NCI-H1417 (cell line): ENCODE measurements around the gene ADGRG3.
A peak's percentile ranks its signal among the peaks of the same experiment; 100 is the strongest.
"Not testable (repeated sequence)": the region's sequence is repeated elsewhere in the genome, so short reads cannot be mapped to it uniquely, and the experiment has no call there.

Experiments used
- DNase-seq, 3 experiments: peaks; one replicate each; lab custom pipeline; 2025; lab: John Stamatoyannopoulos, UW

The ADGRG3 gene

DNA sequence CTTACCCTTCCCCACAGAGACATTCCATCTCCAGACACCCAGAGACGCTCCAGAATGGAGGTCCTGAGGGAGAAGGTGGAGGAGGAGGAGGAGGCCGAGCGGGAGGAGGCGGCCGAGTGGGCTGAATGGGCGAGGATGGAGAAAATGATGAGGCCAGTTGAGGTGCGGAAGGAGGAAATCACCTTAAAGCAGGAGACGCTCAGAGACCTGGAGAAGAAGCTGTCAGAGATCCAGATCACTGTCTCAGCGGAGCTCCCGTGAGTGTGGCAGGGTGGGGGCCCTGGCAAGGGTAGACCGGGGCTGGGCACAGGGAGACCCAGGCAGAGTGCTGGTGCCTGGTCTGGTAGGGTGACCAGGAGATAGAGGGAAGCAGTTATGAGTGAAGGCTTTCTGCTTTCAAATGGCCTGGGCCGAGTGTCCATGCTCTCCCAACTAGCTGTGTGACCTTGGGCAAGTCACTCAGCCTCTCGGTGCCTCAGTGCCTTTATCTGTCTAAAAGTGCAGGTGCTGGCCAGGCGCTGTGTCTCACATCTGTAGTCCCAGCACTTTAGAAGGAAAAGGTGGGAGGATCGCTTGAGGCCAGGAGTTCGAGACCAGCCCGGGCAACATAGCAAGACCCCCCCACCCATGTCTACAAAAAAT lies 29.9 kb downstream of the ADGRG3 start:
- no peak for DNase-seq

GRCh38 chr16:57698812-57699405 lies 30.8 kb downstream of the ADGRG3 start:
- no peak for DNase-seq

- DNase-seq: no peak
Observed at GRCh38 chr16:57699481-57699880, 31.4 kb downstream of the ADGRG3 start.

- DNase-seq: no peak
Observed at GRCh38 chr16:57699899-57700298, 31.8 kb downstream of the ADGRG3 start.

GRCh38 chr16:57700781-57701551 lies 32.9 kb downstream of the ADGRG3 start:
- DNase-seq: no peak

DNA sequence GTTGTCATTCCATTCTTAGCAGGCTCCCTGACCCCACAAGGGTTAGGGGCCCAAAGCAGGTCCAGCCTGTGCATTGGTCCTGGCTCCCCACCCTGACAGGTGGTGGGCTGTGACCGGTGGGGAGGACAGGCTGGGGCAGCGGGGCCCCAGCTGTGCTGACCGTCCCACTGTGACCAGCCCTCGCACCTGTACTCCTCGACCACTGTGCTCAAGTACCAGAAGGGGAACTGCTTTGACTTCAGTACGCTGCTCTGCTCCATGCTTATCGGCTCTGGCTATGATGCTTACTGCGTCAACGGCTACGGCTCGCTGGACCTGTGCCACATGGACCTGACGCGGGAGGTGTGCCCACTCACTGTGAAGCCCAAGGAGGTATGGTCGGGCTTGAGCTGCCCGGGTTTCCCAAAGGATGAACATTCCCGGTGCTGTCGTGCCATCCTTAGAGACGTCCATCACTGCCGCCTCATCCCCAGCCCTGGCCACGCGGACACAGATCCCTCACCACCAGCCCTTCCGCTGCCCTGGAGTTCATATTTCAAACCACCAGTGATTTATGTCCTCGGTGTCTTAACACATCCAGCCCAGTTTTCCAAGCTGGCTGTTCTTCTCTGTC lies 33.8 kb downstream of the ADGRG3 start:
- DNase-seq: no peak

DNA sequence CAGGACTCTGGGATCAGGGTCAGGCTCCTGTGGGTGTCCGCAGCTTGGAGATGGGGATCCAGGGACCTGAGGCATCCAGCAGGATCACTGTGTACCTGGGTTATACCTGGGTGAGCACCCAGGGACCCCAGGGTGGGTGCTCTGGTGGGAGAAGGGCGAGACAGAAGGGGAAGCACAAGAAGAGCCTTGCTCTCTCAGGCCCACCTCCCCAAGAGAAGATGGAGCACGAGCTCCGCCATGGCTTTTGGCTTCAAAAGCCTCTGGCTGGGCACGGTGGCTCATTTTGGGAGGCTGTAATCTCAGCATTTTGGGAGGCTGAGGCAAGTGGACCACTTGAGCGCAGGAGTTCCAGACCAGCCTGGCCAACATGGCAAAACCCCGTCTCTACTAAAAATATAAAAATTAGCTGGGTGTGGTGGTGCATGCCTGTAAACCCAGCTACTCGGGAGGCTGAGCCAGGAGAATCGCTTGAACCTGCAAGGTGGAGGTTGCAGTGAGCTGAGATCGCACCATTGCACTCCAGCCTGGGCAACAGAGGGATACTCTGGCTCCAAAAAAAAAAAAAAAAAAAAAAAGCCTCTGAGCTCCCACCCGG lies 35.4 kb downstream of the ADGRG3 start:
- DNase-seq: no peak

DNA sequence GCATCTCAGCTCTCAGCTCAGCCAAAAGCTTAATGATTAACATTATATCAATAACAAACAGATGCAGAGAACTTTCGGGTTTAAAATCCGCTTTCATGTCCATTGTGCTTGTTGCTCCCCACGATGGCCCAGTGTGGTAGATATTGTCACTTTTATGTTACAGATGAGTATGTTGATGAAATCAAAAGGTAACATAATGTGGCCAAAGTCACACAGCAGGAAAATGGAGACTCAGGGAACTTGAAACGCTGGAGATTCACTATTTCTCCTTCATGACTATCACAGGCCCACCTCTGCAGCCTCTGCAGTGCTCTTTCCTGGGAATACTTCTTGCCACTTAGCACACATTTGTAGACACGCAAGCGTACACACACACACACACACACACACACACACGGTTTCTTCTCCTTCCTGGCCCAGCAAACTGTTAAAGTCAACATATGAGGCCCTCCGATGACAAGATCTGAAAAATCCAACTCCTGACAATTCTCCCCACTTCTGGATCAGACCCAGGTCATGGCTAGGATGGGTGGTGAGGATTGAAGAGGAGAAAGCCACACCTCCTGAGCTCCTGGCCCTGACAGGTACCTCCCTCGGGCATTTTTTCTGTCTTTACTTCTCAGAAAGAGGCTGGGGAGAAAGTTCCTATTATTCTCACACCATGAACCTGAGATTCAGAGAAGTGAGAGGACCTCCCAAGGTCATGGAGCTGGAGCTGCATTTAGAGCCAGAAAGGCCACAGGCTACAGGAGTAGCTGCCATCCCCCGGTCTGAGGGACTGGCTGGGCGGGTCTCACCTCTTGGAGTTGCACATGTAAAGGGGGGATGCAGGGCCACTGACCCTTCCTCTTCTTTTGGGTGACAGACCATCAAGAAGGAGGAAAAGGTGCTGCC lies 36.2 kb downstream of the ADGRG3 start:
- no peak for DNase-seq

GRCh38 chr16:57704905-57705852 lies 37.1 kb downstream of the ADGRG3 start:
- no peak for DNase-seq

DNA sequence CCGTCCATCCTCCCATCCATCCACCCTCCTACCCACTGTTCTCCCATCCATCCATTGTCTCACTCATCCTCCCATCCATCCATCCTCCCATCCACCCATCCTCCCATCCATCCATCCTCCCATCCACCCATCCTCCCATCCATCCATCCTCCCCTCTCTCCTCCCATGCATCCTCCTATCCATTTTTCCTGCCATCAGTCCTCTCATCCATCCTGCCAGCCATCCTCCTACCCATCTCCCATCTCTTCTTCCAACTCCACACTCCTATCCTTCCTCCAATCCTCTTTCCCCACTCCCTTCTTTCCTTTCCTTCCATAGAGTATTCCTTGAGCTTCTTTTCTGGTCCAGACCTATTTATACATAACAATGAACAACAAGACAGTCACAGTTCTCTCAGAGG lies 38.6 kb downstream of the ADGRG3 start:
- DNase-seq: no peak

DNA sequence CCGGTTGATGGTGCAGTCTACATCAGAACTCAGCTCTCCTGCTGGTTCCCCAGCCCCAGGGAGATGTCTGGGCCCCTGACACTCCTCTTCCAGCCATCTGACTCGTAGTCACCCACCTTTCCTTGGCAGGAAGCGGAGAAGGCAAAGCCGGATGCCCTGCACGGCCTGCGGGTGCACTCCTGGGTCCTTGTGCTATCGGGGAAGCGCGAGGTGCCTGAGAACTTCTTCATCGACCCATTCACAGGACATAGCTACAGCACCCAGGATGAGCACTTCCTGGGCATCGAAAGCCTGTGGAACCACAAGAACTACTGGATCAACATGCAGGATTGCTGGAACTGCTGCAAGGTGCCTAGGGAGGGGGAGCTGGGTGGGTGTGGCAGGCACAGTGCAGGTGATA lies 39.2 kb downstream of the ADGRG3 start:
- DNase-seq: no peak

DNA sequence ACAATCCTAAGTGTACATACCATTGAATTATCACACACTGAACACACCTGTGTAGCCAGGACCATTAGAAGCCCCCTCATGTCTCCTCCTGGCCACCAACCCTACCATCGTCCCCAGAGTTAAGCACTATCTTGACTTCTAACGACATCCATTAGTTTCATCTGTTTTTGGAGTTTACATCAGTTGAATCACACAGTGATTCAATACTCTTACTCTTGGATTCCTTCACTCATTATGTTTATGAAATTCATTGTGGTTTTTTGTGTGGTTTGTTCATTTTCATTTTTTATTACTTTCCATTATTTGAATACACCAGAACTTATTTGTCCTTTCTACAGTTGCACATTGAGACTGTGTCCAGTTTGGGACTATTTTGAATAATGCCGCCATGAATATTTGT lies 40.1 kb downstream of the ADGRG3 start:
- DNase-seq: no peak

GRCh38 chr16:57709663-57710062 lies 41.6 kb downstream of the ADGRG3 start:
- no peak for DNase-seq

- no peak for DNase-seq
Observed at GRCh38 chr16:57711346-57711745, 43.2 kb downstream of the ADGRG3 start.

DNA sequence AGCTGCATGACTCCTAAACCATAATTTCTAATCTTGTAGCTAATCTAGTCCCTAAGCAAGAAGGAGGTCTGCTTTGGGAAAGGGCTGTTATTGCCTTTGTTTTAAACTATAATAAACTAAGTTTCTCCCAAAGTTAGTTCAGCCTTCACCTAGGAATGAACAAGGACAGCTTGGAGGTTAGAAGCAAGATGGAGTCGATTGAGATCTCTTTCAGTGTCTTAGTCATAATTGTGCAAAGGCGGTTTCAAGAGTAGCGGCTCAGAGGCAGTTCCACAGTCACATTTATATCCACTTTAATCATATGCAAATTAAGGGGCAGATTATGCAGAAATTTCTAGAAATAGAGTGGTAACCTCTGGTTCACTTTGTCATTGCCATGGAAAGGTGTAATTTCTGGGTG lies 43.9 kb downstream of the ADGRG3 start:
- DNase-seq: no peak

- DNase-seq: not testable (repeated sequence)
Observed at GRCh38 chr16:57712569-57712968, 44.5 kb downstream of the ADGRG3 start.

DNA sequence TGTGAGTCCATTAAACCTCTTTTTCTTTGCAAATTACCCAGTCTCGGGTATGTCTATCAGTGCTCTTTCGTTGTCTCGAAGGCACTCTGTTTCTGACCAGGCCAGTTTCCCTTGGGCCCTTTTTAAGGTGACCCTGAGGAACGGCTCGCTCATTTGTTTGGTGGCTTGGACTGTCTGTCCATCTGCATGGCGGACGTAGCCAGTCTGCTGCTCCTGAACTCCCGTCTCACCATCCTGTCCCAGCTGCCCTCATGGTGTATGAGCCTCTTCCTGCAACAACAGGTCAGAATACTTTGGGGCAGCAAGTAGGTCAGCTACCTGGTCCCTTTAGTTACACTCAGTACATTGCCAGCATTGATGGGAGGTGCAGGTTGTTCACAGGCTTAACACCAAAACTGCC lies 45.5 kb downstream of the ADGRG3 start:
- no peak for DNase-seq

- DNase-seq: no peak
Observed at GRCh38 chr16:57714047-57714446, 45.9 kb downstream of the ADGRG3 start.

DNA sequence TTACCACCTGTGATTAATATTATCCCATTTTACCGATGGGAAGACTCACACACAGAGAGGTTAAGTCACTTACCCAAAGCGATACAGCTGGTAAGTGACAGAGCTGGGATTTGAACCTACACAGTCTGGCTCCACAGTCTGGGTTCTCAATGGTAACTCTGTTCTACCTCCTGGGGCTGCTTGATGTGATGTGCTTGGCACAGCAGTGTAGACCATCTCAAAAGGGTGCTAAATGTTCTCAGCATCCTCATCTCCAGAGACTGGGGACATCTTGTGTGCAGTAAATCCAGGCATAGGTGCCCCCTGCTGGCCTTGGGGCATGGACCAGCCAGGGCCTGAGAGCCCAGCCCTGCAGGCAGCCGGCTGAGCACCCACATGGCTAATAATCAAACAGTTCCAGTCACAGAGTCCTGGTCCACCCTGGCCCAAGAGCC lies 52.1 kb downstream of the ADGRG3 start:
- peak in 2 of 3 experiments; percentile 11 to 58 for DNase-seq
